RWPE1 (cell line): Measurements from ENCODE around the gene COPB2.
"Not testable (repeated sequence)": the region's sequence is repeated elsewhere in the genome, so short reads cannot be mapped to it uniquely, and the experiment has no call there.

Source experiments
- CTCF ChIA-PET: fragments of 350-600 bp; sonication (Branson Sonifier 250); formaldehyde crosslinking; extraction: SDS; loops from one replicate; lab custom pipeline; 2021; lab: Yijun Ruan, JAX
- POLR2A ChIA-PET: fragments of 400-600 bp; formaldehyde crosslinking; extraction: SDS; loops from one replicate; lab custom pipeline; 2020; ENCODE audit warnings: antibody characterized with exemption; ENCODE audit not compliant: low non-redundant PET; lab: Yijun Ruan, JAX
- DNase-seq: peaks from one replicate; pipeline ENCODE4 v3.0.0; 2012; ENCODE audit warnings: low spot score
- H3K27ac ChIP-seq: fragments of 450-650 bp; 2 replicates; pipeline ENCODE4 v1.5.1; 2017
- TF ChIP-seq, protein P1 (sequence below): fragments of 450-650 bp; conservative IDR thresholded peaks from 2 replicates; pipeline ENCODE4 v1.5.1; 2017; ENCODE audit warnings: low read depth, mild to moderate bottlenecking

Gene COPB2

GRCh38 chr3:139414608-139415224 lies 25.3 kb upstream of the COPB2 start:
- ChIA-PET POLR2A (no interaction called here), CTCF (no interaction called here)
- TF ChIP-seq, protein P1, sequence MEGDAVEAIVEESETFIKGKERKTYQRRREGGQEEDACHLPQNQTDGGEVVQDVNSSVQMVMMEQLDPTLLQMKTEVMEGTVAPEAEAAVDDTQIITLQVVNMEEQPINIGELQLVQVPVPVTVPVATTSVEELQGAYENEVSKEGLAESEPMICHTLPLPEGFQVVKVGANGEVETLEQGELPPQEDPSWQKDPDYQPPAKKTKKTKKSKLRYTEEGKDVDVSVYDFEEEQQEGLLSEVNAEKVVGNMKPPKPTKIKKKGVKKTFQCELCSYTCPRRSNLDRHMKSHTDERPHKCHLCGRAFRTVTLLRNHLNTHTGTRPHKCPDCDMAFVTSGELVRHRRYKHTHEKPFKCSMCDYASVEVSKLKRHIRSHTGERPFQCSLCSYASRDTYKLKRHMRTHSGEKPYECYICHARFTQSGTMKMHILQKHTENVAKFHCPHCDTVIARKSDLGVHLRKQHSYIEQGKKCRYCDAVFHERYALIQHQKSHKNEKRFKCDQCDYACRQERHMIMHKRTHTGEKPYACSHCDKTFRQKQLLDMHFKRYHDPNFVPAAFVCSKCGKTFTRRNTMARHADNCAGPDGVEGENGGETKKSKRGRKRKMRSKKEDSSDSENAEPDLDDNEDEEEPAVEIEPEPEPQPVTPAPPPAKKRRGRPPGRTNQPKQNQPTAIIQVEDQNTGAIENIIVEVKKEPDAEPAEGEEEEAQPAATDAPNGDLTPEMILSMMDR: no peak
- H3K27ac ChIP-seq: no peak overlapping the region
- DNase-seq: no peak

DNA sequence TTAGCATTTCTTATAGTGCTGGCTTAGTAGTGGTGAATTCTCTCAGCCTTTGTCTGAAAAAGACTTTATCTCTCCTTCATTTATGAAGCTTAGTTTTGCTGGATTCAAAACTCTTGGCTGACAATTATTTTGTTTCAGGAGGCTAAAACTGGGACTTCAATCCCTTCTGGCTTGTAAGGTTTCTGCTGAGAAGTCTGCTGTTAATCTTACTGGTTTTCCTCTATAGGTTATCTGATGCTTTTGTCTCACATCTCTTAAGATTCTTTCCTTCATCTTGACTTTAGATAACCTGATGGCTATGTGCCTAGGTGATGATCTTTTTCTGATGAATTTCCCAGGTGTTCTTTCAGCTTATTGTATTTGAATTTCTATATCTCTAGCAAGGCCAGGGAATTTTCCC lies 23.4 kb upstream of the COPB2 start:
- POLR2A ChIA-PET, DNase-seq, CTCF ChIA-PET, H3K27ac ChIP-seq: not testable (repeated sequence)

DNA sequence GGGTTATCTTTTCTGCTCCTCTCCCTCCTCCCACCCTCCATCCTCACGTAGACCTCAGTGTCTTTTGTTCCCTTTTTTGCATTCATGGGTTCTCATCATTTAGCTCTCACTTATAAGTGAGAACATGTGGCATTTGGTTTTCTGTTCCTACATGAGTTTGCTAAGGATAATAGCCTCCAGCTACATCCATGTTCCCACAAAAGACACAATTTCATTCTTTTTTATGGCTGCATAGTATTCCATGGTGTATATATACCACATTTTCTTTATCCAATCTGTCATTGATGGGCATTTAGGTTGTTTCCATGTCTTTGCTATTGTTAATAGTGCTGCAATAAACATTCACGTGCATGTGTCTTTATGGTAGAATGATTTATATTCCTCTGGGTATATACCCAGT lies 11.7 kb upstream of the COPB2 start:
- H3K27ac ChIP-seq, POLR2A ChIA-PET, CTCF ChIA-PET, DNase-seq: not testable (repeated sequence)

- DNase-seq: no peak
- POLR2A ChIA-PET: no interaction called here
- TF ChIP-seq, protein P1: no peak
- H3K27ac ChIP-seq: no peak overlapping the region
- CTCF ChIA-PET: interaction anchor here (0.7 kb wide), 1 partner anchor 32 kb away, joined by 4 read pairs; no protein-coding TSS in a partner anchor
Observed at GRCh38 chr3:139396707-139397106, 7.3 kb upstream of the COPB2 start.

- POLR2A ChIA-PET: no interaction called here
- H3K27ac ChIP-seq: no peak overlapping the region
- TF ChIP-seq, protein P1: no peak
- CTCF ChIA-PET: no interaction called here
- no peak for DNase-seq
Observed at GRCh38 chr3:139394116-139394515, 4.7 kb upstream of the COPB2 start.

GRCh38 chr3:139388821-139389551 lies 461 bp downstream of the COPB2 start:
- DNase-seq: peak; percentile 20
- H3K27ac ChIP-seq: peak overlapping the region; percentile 97
- TF ChIP-seq, protein P1: no peak
- CTCF ChIA-PET: interaction anchor here (0.6 to 0.7 kb wide), 2 partner anchors 554 to 1779 kb away, joined by 3 to 4 read pairs; partner anchors contain the start of gene PIK3CB
- POLR2A ChIA-PET: no interaction called here

DNA sequence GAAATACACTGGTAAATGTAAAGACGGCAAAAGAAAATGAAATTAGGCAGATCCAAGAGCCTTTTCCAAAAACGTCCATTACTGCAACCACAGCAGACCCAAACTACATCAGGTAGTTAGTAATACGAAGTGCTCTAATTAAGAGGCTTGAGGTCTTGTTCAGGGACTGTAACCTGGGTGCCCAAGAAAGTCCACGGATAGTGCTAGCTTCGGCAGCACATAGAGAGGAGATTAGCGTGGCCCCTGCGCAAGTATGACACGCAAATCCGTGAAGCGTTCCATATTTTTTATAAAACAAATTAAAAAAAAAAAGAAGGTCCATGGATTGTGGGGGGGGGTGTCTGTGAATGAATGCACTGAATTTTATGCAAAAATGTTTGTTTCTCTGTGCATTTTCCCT lies 1.4 kb downstream of the COPB2 start:
- ChIA-PET CTCF (no interaction called here), POLR2A (interaction anchor here (0.6 kb wide), 1 partner anchor 268 kb away, joined by 3 read pairs; no protein-coding TSS in a partner anchor)
- no peak overlapping the region for H3K27ac ChIP-seq
- DNase-seq: no peak
- TF ChIP-seq, protein P1: no peak

GRCh38 chr3:139382291-139382690 lies 7.2 kb downstream of the COPB2 start:
- H3K27ac ChIP-seq, DNase-seq, POLR2A ChIA-PET: not testable (repeated sequence)
- CTCF ChIA-PET: interaction anchor here (1.6 kb wide), 1 partner anchor 28 kb away, joined by 7 read pairs; no protein-coding TSS in a partner anchor
